Upper lobe of left lung (tissue), 6 donors: ENCODE measurements around the gene ADGRV1. TPM values are rescaled to one million over a fixed set of nuclear protein-coding genes. Genes with fewer than 3 reads are reported as not detected.
A peak's percentile ranks its signal among the peaks of the same experiment; 100 is the strongest.

Source experiments
- ATAC-seq, 2 donors: fragments of 200-7000 bp; cut with Tn5 transposase; one replicate each; pipeline ENCODE4 v1.9.1; 2022; ENCODE audit warnings: mild to moderate bottlenecking in 2 of 2, moderate library complexity in 2 of 2; ENCODE audit not compliant: low FRiP score in 2 of 2
- DNase-seq, 2 donors: peaks; one replicate each; pipeline ENCODE4 v3.0.0-alpha.2; 2019 to 2020
- H3K27ac ChIP-seq, 4 donors: fragments of 200-600 bp; sonication (generic); one replicate each; pipeline ENCODE4 v1.5.1; 2016 to 2019
- H3K27me3 ChIP-seq, 4 donors: fragments of 200-600 bp; sonication (generic); one replicate each; pipeline ENCODE4 v1.5.1; 2017 to 2019
- H3K36me3 ChIP-seq, 4 donors: fragments of 200-600 bp; sonication (generic); one replicate each; pipeline ENCODE4 v1.5.1; 2016 to 2019
- H3K4me1 ChIP-seq, 4 donors: fragments of 200-600 bp; sonication (generic); one replicate each; pipeline ENCODE4 v1.5.1; 2018 to 2019
- H3K4me3 ChIP-seq, 4 donors: fragments of 200-600 bp; sonication (generic); one replicate each; pipeline ENCODE4 v1.5.1; 2017 to 2019; ENCODE audit warnings: mild to moderate bottlenecking in 2 of 4, moderate library complexity in 1 of 4
- H3K9me3 ChIP-seq, 4 donors: fragments of 200-600 bp; sonication (generic); one replicate each; pipeline ENCODE4 v1.5.1; 2018 to 2019
- CTCF ChIP-seq, 6 experiments: fragments of 450-650 bp in 4 of 6; fragments of 200-600 bp in 2 of 6; sonication (generic) in 2 of 6; IDR thresholded peaks; one replicate each; pipeline ENCODE4 v1.5.1; 2016 to 2019; ENCODE audit warnings: antibody characterized with exemption in 6 of 6
- EP300 ChIP-seq, 4 donors: sonication (generic); formaldehyde crosslinking; IDR thresholded peaks; one replicate each; pipeline ENCODE4 v1.5.1; 2017; ENCODE audit warnings: antibody characterized with exemption in 4 of 4, control low read depth in 2 of 4
- POLR2A ChIP-seq, 4 donors: fragments of 450-650 bp; IDR thresholded peaks; one replicate each; pipeline ENCODE4 v1.5.1; 2016 to 2017; ENCODE audit warnings: antibody characterized with exemption in 4 of 4, mild to moderate bottlenecking in 2 of 4
- POLR2AphosphoS5 ChIP-seq, 2 donors: sonication (generic); formaldehyde crosslinking; IDR thresholded peaks; one replicate each; pipeline ENCODE4 v1.5.1; 2017; ENCODE audit warnings: antibody characterized with exemption in 2 of 2
- WGBS, 2 donors: methylation state at CpG; one replicate each; pipeline ENCODE4 v1.1.5; 2017 to 2018; 5-methylcytosine and 5-hydroxymethylcytosine counted together
- total RNA-seq, 6 donors: library from RNA; depleted of rRNA in 4 of 6; stranded (reverse); fragments of >200 nt in 4 of 6; gene quantifications; one replicate each; pipeline versions ENCODE4 v1.1.0 to v1.2.1, GENCODE V29; 2016 to 2021
- donor health status: DM: no; HTN: no; CAD: no; lungs with moderate emphysema.
- donor health status: DM: no; HTN: yes; CAD: no; lungs with severe emphysema.

Gene ADGRV1
- total RNA-seq, 6 donors from 2014 or later: 22.3 to 129 (median 60.4) TPM

- H3K27ac ChIP-seq: no peak overlapping the region
- no peak for DNase-seq
- H3K9me3 ChIP-seq: no peaks in the 10 kb centered on the region
- no peak for ATAC-seq
- TF ChIP-seq POLR2A (IDR thresholded peaks at IDR 0.05) (no peak), POLR2AphosphoS5 (IDR thresholded peaks at IDR 0.05) (no peak), CTCF (IDR thresholded peaks at IDR 0.05) (no peak), EP300 (IDR thresholded peaks at IDR 0.05) (no peak)
- H3K4me1 ChIP-seq: peaks cover 17 to 24% (median 19%) of the 10 kb centered on the region in 4 donors
- 68 to 73% methylated on average over 2 of the region's 2 CpGs for WGBS, 2 donors
- no peaks in the 10 kb centered on the region for H3K27me3 ChIP-seq
- no peak overlapping the region for H3K4me3 ChIP-seq
- H3K36me3 ChIP-seq: no peaks in the 10 kb centered on the region
These were observed 582.1 kb downstream of the ADGRV1 start for GRCh38 chr5:91140657-91141056.

GRCh38 chr5:91141642-91142041, 583.0 kb downstream of the ADGRV1 start:
- WGBS, 2 donors: 75 to 76% methylated on average over 4 of the region's 4 CpGs
- H3K27me3 ChIP-seq: no peaks in the 10 kb centered on the region
- no peaks in the 10 kb centered on the region for H3K9me3 ChIP-seq
- no peak overlapping the region for H3K27ac ChIP-seq
- no peak overlapping the region for H3K4me3 ChIP-seq
- no peak for TF ChIP-seq POLR2AphosphoS5 (IDR thresholded peaks at IDR 0.05)
- no peak for TF ChIP-seq CTCF (IDR thresholded peaks at IDR 0.05)
- TF ChIP-seq EP300 (IDR thresholded peaks at IDR 0.05): no peak
- TF ChIP-seq POLR2A (IDR thresholded peaks at IDR 0.05): no peak
- H3K4me1 ChIP-seq: peaks cover 22 to 31% (median 27%) of the 10 kb centered on the region in 4 donors
- DNase-seq (no peak), ATAC-seq (no peak)
- H3K36me3 ChIP-seq: no peaks in the 10 kb centered on the region

GRCh38 chr5:91142386-91142785, 583.8 kb downstream of the ADGRV1 start:
- H3K4me1 ChIP-seq: peaks cover 24 to 35% (median 28%) of the 10 kb centered on the region in 4 donors
- H3K27me3 ChIP-seq: no peaks in the 10 kb centered on the region
- H3K27ac ChIP-seq: no peak overlapping the region
- no peak overlapping the region for H3K4me3 ChIP-seq
- H3K9me3 ChIP-seq: no peaks in the 10 kb centered on the region
- no peak for ATAC-seq
- TF ChIP-seq POLR2A (IDR thresholded peaks at IDR 0.05) (no peak), EP300 (IDR thresholded peaks at IDR 0.05) (no peak), CTCF (IDR thresholded peaks at IDR 0.05) (no peak), POLR2AphosphoS5 (IDR thresholded peaks at IDR 0.05) (no peak)
- H3K36me3 ChIP-seq: no peaks in the 10 kb centered on the region
- WGBS, 2 donors: 71 to 83% methylated on average over 4 of the region's 4 CpGs
- no peak for DNase-seq

- no peak for ATAC-seq
- H3K9me3 ChIP-seq: no peaks in the 10 kb centered on the region
- 93 to 95% methylated on average over 5 to 8 of the region's 8 CpGs for WGBS, 2 donors
- H3K27ac ChIP-seq: no peak overlapping the region
- no peaks in the 10 kb centered on the region for H3K36me3 ChIP-seq
- TF ChIP-seq POLR2A (IDR thresholded peaks at IDR 0.05) (no peak), CTCF (IDR thresholded peaks at IDR 0.05) (no peak), POLR2AphosphoS5 (IDR thresholded peaks at IDR 0.05) (no peak)
- H3K27me3 ChIP-seq: no peaks in the 10 kb centered on the region
- H3K4me3 ChIP-seq: no peak overlapping the region
- DNase-seq: peak in 1 of 2 donors; percentile 40
- peaks cover 24 to 35% (median 28%) of the 10 kb centered on the region in 4 donors for H3K4me1 ChIP-seq
These were observed 584.2 kb downstream of the ADGRV1 start for GRCh38 chr5:91142819-91143218.

DNA sequence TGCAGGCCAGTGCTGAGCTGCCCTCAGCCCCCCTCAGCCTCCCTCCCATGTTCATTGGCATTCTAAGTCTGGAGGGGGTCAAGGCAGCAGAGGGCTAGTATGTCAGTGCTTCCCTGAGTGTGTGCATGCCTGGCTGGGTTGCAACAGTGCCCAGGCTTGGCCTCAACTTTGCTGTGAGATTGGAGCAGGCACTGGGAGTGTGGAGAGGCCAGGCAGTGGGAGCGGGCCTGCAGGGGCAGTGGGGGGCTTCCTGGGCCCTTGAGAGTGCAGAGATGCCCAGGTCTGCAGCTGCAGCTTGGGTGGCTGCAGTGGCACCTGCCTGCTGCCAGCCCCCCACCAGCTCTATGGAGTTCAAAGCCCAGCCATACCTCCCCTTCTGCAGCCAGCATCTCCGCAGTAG, 585.2 kb downstream of the ADGRV1 start:
- H3K4me3 ChIP-seq: no peak overlapping the region
- no peaks in the 10 kb centered on the region for H3K36me3 ChIP-seq
- ATAC-seq (no peak), DNase-seq (peak in 1 of 2 donors; percentile 25)
- H3K4me1 ChIP-seq: peaks cover 24 to 35% (median 28%) of the 10 kb centered on the region in 4 donors
- no peaks in the 10 kb centered on the region for H3K9me3 ChIP-seq
- no peaks in the 10 kb centered on the region for H3K27me3 ChIP-seq
- no peak overlapping the region for H3K27ac ChIP-seq
- no peak for TF ChIP-seq POLR2A (IDR thresholded peaks at IDR 0.05)
- TF ChIP-seq POLR2AphosphoS5 (IDR thresholded peaks at IDR 0.05): no peak
- no peak for TF ChIP-seq CTCF (IDR thresholded peaks at IDR 0.05)
- no peak for TF ChIP-seq EP300 (IDR thresholded peaks at IDR 0.05)
- 89 to 96% methylated on average over 1 to 2 of the region's 2 CpGs for WGBS, 2 donors
